Skin epidermis (tissue), 12 donors: Measurements from ENCODE around the gene CLIC6.
A peak's percentile ranks its signal among the peaks of the same experiment; 100 is the strongest.

Source experiments
- H3K27ac ChIP-seq, 21 experiments: fragments of 200-600 bp; sonication (generic) in 11 of 21; one replicate each; pipeline ENCODE4 v1.5.0; 2020; ENCODE audit warnings: mild to moderate bottlenecking in 3 of 21, inconsistent platforms in 2 of 21, moderate library complexity in 2 of 21
- H3K4me3 ChIP-seq, 7 experiments: fragments of 200-600 bp; sonication (generic) in 2 of 7; one replicate each; pipeline ENCODE4 v1.5.0; 2020; ENCODE audit warnings: inconsistent platforms in 2 of 7, mild to moderate bottlenecking in 2 of 7, moderate library complexity in 1 of 7

CLIC6 gene

GRCh38 chr21:34650861-34651431, 17.8 kb upstream of the CLIC6 start:
- Histone ChIP-seq H3K27ac (no peak overlapping the region), H3K4me3 (no peak overlapping the region)

- H3K27ac ChIP-seq, result no peak overlapping the region
- H3K4me3 ChIP-seq, result no peak overlapping the region
Measured at GRCh38 chr21:34651642-34652041, 17.2 kb upstream of the CLIC6 start.

GRCh38 chr21:34653522-34653921, 15.3 kb upstream of the CLIC6 start:
- no peak overlapping the region for H3K27ac ChIP-seq
- no peak overlapping the region for H3K4me3 ChIP-seq

GRCh38 chr21:34661848-34662247, 6.9 kb upstream of the CLIC6 start:
- H3K4me3 ChIP-seq, result no peak overlapping the region
- no peak overlapping the region for H3K27ac ChIP-seq

- no peak overlapping the region for H3K4me3 ChIP-seq
- no peak overlapping the region for H3K27ac ChIP-seq
Measured at GRCh38 chr21:34667761-34668160, 1.0 kb upstream of the CLIC6 start.

GRCh38 chr21:34669149-34669879, 520 bp downstream of the CLIC6 start:
- H3K4me3 ChIP-seq, result peak overlapping the region; percentile 28 to 41 (median 32)
- peak overlapping the region in 14 of 21 experiments; percentile 4 to 91 (median 54) for H3K27ac ChIP-seq

GRCh38 chr21:34669880-34670219, 1.1 kb downstream of the CLIC6 start:
- H3K27ac ChIP-seq, result peak overlapping the region in 15 of 21 experiments; percentile 2 to 91 (median 63)
- H3K4me3 ChIP-seq, result peak overlapping the region; percentile 28 to 41 (median 32)

- Histone ChIP-seq H3K4me3 (peak overlapping the region; percentile 28 to 41 (median 32)), H3K27ac (peak overlapping the region in 16 of 21 experiments; percentile 2 to 91 (median 52))
Measured at GRCh38 chr21:34670220-34670961, 1.6 kb downstream of the CLIC6 start.

GRCh38 chr21:34670962-34671348, 2.2 kb downstream of the CLIC6 start:
- Histone ChIP-seq H3K27ac (peak overlapping the region in 5 of 21 experiments; percentile 10 to 91 (median 90)), H3K4me3 (peak overlapping the region; percentile 28 to 41 (median 32))

- Histone ChIP-seq H3K4me3 (no peak overlapping the region), H3K27ac (peak overlapping the region in 1 of 21 experiments; percentile 90)
Measured at GRCh38 chr21:34671462-34671861, 2.7 kb downstream of the CLIC6 start.

- H3K4me3 ChIP-seq, result no peak overlapping the region
- H3K27ac ChIP-seq, result no peak overlapping the region
Measured at GRCh38 chr21:34671891-34672290, 3.1 kb downstream of the CLIC6 start.

GRCh38 chr21:34673006-34673405, 4.2 kb downstream of the CLIC6 start:
- H3K27ac ChIP-seq, result no peak overlapping the region

GRCh38 chr21:34674468-34674867, 5.7 kb downstream of the CLIC6 start:
- Histone ChIP-seq H3K4me3 (no peak overlapping the region), H3K27ac (no peak overlapping the region)

More at GRCh38 chr21:34673006-34673405, 4.2 kb downstream of the CLIC6 start:
- H3K4me3 ChIP-seq, result no peak overlapping the region

- Histone ChIP-seq H3K27ac (no peak overlapping the region), H3K4me3 (no peak overlapping the region)
Measured at GRCh38 chr21:34675871-34676270, 7.1 kb downstream of the CLIC6 start.

- Histone ChIP-seq H3K4me3 (no peak overlapping the region), H3K27ac (no peak overlapping the region)
Measured at GRCh38 chr21:34679051-34679450, 10.3 kb downstream of the CLIC6 start.

GRCh38 chr21:34684174-34684876, 15.5 kb downstream of the CLIC6 start:
- Histone ChIP-seq H3K27ac (no peak overlapping the region), H3K4me3 (no peak overlapping the region)

GRCh38 chr21:34687065-34687464, 18.3 kb downstream of the CLIC6 start:
- peak overlapping the region in 2 of 21 experiments; percentile 5 for H3K27ac ChIP-seq
- no peak overlapping the region for H3K4me3 ChIP-seq

GRCh38 chr21:34687745-34688144, 19.0 kb downstream of the CLIC6 start:
- no peak overlapping the region for H3K4me3 ChIP-seq
- no peak overlapping the region for H3K27ac ChIP-seq

GRCh38 chr21:34688145-34688544, 19.4 kb downstream of the CLIC6 start:
- Histone ChIP-seq H3K4me3 (no peak overlapping the region), H3K27ac (peak overlapping the region in 1 of 21 experiments; percentile 20)

- no peak overlapping the region for H3K4me3 ChIP-seq
Measured at GRCh38 chr21:34688715-34689114, 19.9 kb downstream of the CLIC6 start.

More at GRCh38 chr21:34688715-34689114, 19.9 kb downstream of the CLIC6 start:
- H3K27ac ChIP-seq, result peak overlapping the region in 1 of 21 experiments; percentile 20
